Activated CD4-positive, alpha-beta T cell treated with anti-CD3 and anti-CD28 coated beads, Interleukin-2, Interleukin-4, amounts not matched to agents 100 ng/mL and 50 ng/mL, durations not matched to agents 16 hours and 8 hours (primary cell): Measurements from ENCODE around the gene EEF2K.

Source experiments
- DNase-seq: peaks from one replicate; pipeline ENCODE4 v3.0.0-alpha.2; 2020; ENCODE audit warnings: low spot score

Gene EEF2K

DNA sequence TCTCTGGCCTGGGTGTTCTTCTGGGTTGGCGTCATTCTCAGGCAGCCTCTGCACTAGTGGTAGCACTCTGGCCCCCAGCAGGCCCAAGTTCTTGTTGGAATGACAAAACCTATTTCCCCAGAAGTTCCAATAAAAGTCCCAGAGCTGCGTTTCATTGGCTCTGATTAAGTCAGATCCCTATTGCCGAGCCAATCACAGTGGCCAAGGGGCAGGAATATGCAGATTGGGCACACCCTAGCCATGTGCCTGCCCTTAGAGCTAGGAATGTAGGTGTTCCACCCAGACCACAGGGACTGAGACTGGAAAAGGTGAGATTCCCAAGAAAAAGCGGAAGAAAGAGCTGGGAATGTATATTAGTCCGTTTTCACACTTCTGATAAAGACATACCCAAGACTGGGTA lies 46.2 kb downstream of the EEF2K start:
- no peak for DNase-seq

GRCh38 chr16:22253272-22253671 lies 47.2 kb downstream of the EEF2K start:
- no peak for DNase-seq

- no peak for DNase-seq
Observed at GRCh38 chr16:22255335-22255734, 49.3 kb downstream of the EEF2K start.

GRCh38 chr16:22257440-22257839 lies 51.4 kb downstream of the EEF2K start:
- no peak for DNase-seq

DNA sequence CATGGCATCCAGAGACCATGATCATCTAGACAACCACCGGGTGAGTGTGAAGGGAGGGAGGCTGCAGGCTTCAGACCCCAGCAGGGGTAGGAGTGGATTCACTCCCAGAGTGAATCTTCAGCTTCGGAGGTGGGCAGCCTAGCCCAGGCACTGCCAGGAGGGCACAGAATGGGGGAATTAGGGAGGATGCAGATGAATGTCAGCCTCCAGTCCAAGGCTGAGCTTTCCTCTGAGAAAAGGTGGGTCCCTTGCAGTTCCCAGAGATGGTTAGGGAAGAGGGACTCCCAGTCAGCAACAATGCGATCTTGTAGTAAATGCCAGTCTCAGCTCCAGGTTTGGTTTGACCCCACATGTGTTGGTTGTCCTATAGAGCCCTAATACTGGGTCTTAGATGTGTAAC lies 54.4 kb downstream of the EEF2K start:
- DNase-seq = no peak

DNA sequence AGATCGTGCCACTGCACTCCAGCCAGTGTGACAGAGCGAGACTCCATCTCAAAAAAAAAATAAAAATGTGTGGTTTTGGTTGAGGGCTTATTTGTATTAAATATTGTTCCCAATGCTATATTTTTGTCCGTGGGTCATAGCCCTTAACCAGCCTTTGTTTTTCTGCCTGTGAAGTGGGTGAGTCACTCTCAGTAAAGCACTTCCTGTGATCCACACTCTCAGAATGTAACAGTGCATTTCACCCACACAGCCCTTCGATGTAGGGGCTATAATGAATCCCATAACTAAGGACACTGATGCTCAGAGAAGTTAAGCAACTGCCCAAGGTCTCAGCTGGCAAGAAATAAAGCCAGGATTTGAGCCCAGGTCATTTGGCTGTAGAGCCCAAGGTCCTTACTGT lies 56.4 kb downstream of the EEF2K start:
- DNase-seq = peak; percentile 16

DNA sequence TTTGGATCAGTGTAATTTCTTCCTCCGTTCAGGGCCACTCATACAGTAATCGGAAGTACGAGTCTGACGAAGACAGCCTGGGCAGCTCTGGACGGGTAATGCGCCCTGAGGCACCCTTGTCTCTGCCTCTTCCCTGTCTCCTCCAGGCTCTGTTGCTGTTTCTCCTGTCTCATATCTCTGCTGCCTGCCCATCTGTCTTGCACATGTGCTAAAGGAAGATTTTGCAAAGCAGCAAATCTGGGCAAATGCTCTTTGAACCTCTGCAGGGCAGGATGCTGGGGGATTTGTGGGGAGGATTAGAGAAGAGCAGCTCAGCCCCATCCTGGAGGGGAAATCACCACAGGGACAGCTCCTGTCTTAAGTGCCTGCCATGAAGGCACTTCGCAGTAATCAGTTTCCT lies 58.7 kb downstream of the EEF2K start:
- no peak for DNase-seq

- DNase-seq = no peak
Observed at GRCh38 chr16:22265351-22265750, 59.3 kb downstream of the EEF2K start.

DNA sequence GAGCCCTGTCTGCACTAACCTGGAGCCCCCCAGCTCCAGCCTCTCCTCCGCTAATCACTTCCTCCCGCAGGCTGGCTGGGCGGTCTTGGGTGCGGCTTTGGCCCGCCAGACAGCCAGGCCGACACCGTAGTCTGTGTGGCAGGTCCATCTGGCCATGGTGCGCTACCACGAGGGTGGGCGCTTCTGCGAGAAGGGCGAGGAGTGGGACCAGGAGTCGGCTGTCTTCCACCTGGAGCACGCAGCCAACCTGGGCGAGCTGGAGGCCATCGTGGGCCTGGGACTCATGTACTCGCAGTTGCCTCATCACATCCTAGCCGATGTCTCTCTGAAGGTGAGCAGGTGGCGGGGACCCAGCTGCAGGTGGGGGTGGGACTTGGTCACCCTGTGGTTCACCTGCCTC lies 60.5 kb downstream of the EEF2K start:
- no peak for DNase-seq

DNA sequence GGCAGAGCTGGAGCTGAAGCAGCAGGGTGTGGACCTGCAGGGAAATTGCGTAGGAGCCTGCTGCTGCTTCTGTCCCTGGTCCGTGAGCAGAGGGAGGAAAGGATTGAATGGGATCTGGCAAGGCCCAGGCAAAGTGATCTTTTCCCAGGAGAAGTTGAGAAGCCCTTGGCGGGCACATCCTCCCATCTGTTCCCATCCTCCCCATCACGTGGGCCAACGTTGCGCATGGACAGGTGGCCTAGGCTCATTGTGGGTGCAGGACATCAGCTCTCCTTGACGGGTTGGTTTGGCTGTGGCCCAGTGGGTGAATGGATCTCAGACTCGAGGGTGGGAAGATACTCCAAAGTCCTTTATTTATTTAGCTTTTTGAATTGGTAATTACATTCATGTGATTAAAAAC lies 61.7 kb downstream of the EEF2K start:
- no peak for DNase-seq

- DNase-seq = no peak
Observed at GRCh38 chr16:22270525-22270924, 64.4 kb downstream of the EEF2K start.

- no peak for DNase-seq
Observed at GRCh38 chr16:22272870-22273650, 67.0 kb downstream of the EEF2K start.

DNA sequence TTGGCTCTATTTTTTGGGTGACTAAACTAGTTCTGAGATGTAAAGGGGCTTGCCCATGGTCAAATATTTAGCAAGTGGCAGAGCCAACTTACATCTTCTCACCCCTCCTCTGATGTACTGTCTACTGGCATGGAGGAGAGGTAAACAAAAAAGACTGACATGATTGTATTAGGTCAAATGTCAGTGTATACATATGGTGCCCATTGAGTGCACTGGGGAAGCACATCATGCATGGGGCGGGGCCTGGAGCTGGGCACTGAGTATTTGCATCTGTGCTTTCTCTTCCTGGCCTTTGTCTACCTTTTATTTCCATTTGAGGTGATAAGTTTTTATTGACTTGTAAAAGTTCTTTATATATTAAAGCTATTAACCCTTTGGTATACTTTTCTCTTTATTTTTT lies 68.8 kb downstream of the EEF2K start:
- DNase-seq = no peak

DNA sequence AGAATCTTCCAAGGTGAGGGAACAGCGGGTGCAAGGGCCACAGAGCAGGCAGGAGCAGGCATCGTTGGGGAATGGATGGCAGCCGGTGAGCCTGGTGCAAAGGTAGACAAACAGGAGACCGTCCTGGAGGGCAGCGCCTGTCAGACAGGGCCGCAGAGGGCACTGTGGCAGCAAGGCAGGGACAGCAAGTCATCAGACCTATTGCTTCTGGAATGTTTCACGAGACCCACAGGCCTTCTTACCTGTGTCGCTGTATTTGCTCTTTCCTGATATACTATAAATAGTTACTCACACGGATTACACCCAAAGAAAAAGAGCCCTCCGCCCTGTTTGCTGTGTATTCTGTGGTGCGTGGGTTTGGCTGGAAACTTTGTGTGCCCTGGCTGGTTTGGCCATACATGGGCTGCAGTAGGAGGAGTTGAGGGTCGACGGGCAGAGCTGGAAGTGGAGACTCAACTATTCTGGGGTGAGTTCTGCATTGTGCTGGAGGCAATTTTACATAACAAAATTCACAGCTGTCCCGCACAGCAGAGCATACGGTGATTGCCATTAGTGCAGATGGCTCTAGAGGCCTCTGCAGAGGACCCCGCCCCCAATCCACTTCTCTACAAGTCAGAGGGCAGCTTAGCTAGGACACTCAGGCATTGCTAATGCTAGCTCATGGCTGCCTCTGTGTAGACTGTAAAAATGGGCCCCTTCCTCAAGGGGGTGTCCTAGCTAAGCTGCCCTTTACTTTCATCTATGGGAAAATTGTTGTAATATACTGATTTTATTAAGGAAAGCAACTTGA lies 72.6 kb downstream of the EEF2K start:
- DNase-seq = no peak

- DNase-seq = no peak
Observed at GRCh38 chr16:22282254-22282892, 76.3 kb downstream of the EEF2K start.

DNA sequence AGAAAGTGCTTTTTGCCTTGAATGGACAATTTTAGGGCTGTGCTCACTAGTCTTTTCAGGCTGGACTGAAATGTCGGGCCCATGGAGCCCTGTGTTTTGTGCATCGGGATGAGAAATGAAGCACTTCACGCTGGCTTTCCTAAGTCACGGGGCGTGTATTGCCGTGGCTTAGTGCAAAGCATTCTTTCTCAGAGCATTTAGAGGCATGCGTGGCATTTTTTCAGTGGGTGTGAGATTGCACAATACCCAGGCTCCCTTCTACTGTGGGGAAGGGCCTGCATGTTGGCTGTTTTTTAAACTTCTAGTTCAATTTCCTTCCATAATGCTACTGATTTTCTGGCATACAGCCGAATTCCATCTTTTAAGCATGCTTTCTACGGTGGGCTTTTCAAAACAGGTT lies 78.6 kb downstream of the EEF2K start:
- no peak for DNase-seq

GRCh38 chr16:22285080-22285479 lies 79.0 kb downstream of the EEF2K start:
- no peak for DNase-seq

DNA sequence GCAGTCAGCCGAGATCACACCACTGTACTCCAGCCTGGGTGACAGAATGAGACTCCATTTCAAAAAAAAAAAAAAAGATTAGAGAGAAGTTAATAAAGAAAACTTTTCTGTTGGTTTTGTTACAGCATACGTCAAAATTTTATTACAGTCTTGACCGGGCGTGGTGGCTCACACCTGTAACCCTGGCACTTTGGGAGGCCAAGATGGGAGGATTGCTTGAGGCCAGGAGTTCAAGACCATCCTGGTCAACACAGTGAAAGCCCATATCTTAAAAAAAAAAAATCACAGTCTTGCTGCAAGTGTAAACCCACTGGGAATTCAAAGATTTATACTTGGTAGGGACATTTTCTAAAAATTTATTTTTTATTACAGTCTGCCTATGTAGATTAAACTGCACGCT lies 84.9 kb downstream of the EEF2K start:
- DNase-seq = no peak

DNA sequence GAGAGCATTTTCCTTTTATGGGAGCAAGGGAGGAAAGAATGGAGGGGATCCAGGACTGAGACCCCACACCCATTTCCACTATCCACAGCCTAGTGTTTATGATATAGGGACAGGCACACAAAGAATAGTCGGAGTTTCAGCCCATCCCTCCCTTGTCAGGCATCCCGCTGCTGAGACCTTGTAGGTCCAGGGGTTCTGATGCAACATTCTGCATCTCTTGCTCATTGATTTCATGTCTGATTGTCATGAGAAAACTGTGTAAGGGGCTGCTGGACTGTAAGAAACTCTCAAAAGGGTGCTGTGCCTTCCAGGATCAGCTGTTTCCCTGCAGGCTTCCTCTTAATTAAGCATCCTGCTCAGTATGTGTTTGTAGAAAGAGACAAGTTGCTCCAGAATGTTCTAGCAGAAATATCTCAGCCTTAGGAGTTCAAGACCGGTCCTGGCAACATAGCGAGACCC lies 85.8 kb downstream of the EEF2K start:
- no peak for DNase-seq

DNA sequence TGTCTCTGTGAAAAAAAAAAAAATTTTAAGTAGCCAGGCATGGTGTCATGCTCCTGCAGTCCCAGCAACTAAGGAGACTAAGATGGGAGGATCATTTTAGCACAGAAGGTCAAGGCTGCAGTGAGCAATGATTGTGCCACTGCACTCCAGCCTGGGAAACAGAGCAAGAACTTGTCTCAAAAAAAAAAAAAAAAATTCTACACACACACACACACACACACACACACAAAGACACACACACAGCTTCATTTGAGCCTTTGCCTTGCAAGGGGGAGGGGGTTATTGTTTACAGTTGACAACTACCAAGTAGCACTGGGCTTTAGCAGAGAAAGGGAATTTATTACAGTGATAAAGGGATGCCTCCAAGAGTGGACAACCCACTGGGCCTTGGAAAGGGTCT lies 86.2 kb downstream of the EEF2K start:
- no peak for DNase-seq

- DNase-seq = no peak
Observed at GRCh38 chr16:22293137-22294106, 87.3 kb downstream of the EEF2K start.
